Activated CD8-positive, alpha-beta memory T cell treated with anti-CD3 and anti-CD28 coated beads, Interleukin-2, amount 50 U/mL, for 48 hours (primary cell): ENCODE measurements around the gene RGMB.

Source experiments
- DNase-seq: peaks from one replicate; pipeline ENCODE4 v3.0.0-alpha.2; 2020

Gene RGMB

GRCh38 chr5:98786191-98786853, 12.9 kb downstream of the RGMB start:
- no peak for DNase-seq

- no peak for DNase-seq
Measured at GRCh38 chr5:98787131-98787719, 13.8 kb downstream of the RGMB start.

GRCh38 chr5:98789029-98789428, 15.6 kb downstream of the RGMB start:
- no peak for DNase-seq

GRCh38 chr5:98791001-98791519, 17.6 kb downstream of the RGMB start:
- no peak for DNase-seq

GRCh38 chr5:98791898-98792580, 18.6 kb downstream of the RGMB start:
- no peak for DNase-seq

- DNase-seq: no peak
Measured at GRCh38 chr5:98793223-98793622, 19.8 kb downstream of the RGMB start.

- DNase-seq: no peak
Measured at GRCh38 chr5:98794001-98794400, 20.5 kb downstream of the RGMB start.

- no peak for DNase-seq
Measured at GRCh38 chr5:98794414-98795080, 21.1 kb downstream of the RGMB start.

GRCh38 chr5:98795243-98795642, 21.8 kb downstream of the RGMB start:
- no peak for DNase-seq

GRCh38 chr5:98796197-98796972, 22.9 kb downstream of the RGMB start:
- no peak for DNase-seq

GRCh38 chr5:98798371-98798770, 24.9 kb downstream of the RGMB start:
- DNase-seq: no peak

GRCh38 chr5:98798847-98799246, 25.4 kb downstream of the RGMB start:
- DNase-seq: no peak

- no peak for DNase-seq
Measured at GRCh38 chr5:98804066-98804465, 30.6 kb downstream of the RGMB start.

GRCh38 chr5:98805070-98805469, 31.6 kb downstream of the RGMB start:
- no peak for DNase-seq

- no peak for DNase-seq
Measured at GRCh38 chr5:98807806-98808205, 34.3 kb downstream of the RGMB start.

- DNase-seq: no peak
Measured at GRCh38 chr5:98810206-98810605, 36.7 kb downstream of the RGMB start.

- no peak for DNase-seq
Measured at GRCh38 chr5:98813755-98814154, 40.3 kb downstream of the RGMB start.

GRCh38 chr5:98816582-98817222, 43.2 kb downstream of the RGMB start:
- no peak for DNase-seq

GRCh38 chr5:98825582-98826375, 52.3 kb downstream of the RGMB start:
- DNase-seq: no peak

- no peak for DNase-seq
Measured at GRCh38 chr5:98827161-98827560, 53.7 kb downstream of the RGMB start.

- DNase-seq: no peak
Measured at GRCh38 chr5:98827588-98828284, 54.3 kb downstream of the RGMB start.
